OCI-LY7 (cell line): Measurements from ENCODE around the gene EXOC4.

Experiments used
- EZH2phosphoT487 ChIP-seq: fragments of 200-600 bp; sonication (generic); IDR thresholded peaks from 2 replicates; pipeline ENCODE4 v1.6.1; 2018; ENCODE audit warnings: low read depth, borderline replicate concordance, mild to moderate bottlenecking, mixed run types, antibody characterized with exemption, low read length, moderate library complexity, mixed read lengths
- TF ChIP-seq, protein P1 (sequence below): fragments of 200-600 bp; sonication (generic); conservative IDR thresholded peaks from 2 replicates; pipeline ENCODE4 v1.5.1; 2014; ENCODE audit warnings: mild to moderate bottlenecking, antibody characterized with exemption, low read length, moderate library complexity, mixed read lengths

DNA sequence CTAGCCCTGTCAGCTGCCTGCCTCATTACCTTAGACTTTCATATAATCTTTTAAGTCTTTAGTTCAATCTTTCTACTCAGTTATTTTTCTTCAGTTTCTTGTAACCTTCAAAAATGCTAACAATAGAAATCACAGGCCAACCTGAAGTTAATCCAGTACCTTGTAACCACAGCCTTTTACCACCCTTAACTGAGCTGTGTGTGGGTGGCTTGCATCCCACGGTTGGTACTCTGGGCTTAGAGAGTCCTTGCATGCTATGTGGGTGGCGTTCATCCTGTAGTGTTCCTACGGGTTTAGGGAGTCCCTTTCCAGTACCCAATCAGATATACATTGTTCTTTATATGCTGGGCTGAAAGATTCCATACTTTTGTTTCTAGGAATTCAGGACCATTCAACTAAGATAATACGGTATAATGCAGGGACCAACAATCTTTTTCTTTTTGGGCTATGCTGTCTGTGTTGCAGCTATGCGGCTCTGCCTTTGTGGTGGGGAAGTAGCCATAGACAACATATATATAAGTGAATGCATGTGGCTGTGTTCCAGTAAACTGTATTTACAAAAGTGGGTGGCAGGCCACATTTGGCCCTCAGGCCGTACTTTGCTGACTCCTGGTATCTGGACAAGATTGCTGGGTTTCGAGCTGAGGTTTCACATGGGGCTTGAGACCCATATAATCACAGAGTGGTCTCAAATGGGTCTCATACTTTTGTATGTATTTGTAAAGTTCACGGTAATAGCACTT is 593.5 kb downstream of the EXOC4 start:
- TF ChIP-seq, protein P1, sequence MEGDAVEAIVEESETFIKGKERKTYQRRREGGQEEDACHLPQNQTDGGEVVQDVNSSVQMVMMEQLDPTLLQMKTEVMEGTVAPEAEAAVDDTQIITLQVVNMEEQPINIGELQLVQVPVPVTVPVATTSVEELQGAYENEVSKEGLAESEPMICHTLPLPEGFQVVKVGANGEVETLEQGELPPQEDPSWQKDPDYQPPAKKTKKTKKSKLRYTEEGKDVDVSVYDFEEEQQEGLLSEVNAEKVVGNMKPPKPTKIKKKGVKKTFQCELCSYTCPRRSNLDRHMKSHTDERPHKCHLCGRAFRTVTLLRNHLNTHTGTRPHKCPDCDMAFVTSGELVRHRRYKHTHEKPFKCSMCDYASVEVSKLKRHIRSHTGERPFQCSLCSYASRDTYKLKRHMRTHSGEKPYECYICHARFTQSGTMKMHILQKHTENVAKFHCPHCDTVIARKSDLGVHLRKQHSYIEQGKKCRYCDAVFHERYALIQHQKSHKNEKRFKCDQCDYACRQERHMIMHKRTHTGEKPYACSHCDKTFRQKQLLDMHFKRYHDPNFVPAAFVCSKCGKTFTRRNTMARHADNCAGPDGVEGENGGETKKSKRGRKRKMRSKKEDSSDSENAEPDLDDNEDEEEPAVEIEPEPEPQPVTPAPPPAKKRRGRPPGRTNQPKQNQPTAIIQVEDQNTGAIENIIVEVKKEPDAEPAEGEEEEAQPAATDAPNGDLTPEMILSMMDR: no peak
- TF ChIP-seq EZH2phosphoT487: no peak
